Heart left ventricle (tissue), 13 donors: ENCODE results near the gene PGD.

Experiments
- POLR2A ChIP-seq, 2 donors: fragments of 450-650 bp; IDR thresholded peaks; one replicate each; pipeline ENCODE4 v1.6.1; 2017; ENCODE audit warnings: antibody characterized with exemption in 2 of 2, mild to moderate bottlenecking in 2 of 2, moderate library complexity in 2 of 2
- TF ChIP-seq, protein P1 (sequence below), 12 donors: fragments of 200-600 bp; sonication (generic) in 4 of 12; IDR thresholded peaks; one replicate each; pipeline versions ENCODE4 v1.5.0 to v1.8.0; 2018 to 2022; ENCODE audit warnings: antibody characterized with exemption in 12 of 12, mild to moderate bottlenecking in 5 of 12
- donor health status: ischemic (EF 13 %, LVEDD 7.1; RV severe dilation, severe dysfunction).
- donor health status: DM: no; HTN: yes; CAD: no.
- donor health status: DM: no; HTN: no; CAD: no.
- donor health status: ischemic (EF 25% LVEDD 6.9; RV normal size, moderate dysfunction).
- donor health status: ischemic (EF 25% LVEDD 5.7; RV mildly dilated, moderate dysfunction).
- donor health status: ischemic (EF 35%, LVEDD 5.7; RV mildly dilated, moderate dysfunction).
- donor health status: nonischemic (EF 11% LVEDD 7.7; RV severe dilation, severe dysfunction).
- donor health status: DM: yes; HTN: yes; CAD: no.
- donor health status: PGD.
- donor health status: ischemic (EF 29% LVEDD 5.4; RV normal size, mild dysfunction).
- donor health status: nonischemic (EF 23%, LVEDD 6.1; RV moderate dilation, normal function).

DNA sequence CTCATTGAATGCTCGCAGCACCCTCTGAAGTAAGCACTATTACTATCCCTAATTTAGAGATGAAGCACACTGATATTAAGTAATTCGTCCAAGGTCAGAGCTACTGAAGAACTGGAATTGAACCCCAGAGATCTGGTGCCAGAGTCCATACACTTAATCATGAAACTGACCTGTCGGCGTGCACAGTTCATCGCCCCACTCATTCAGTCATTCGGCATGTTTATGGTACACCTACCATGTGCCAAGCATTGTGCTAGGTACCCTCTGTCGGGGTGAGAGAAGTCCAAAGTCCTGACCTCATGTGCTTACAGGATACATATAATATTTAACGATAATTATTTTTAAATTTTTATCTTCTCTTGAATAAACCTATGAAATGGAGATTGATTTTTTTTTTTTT is 25.8 kb downstream of the PGD start:
- TF ChIP-seq, protein P1, sequence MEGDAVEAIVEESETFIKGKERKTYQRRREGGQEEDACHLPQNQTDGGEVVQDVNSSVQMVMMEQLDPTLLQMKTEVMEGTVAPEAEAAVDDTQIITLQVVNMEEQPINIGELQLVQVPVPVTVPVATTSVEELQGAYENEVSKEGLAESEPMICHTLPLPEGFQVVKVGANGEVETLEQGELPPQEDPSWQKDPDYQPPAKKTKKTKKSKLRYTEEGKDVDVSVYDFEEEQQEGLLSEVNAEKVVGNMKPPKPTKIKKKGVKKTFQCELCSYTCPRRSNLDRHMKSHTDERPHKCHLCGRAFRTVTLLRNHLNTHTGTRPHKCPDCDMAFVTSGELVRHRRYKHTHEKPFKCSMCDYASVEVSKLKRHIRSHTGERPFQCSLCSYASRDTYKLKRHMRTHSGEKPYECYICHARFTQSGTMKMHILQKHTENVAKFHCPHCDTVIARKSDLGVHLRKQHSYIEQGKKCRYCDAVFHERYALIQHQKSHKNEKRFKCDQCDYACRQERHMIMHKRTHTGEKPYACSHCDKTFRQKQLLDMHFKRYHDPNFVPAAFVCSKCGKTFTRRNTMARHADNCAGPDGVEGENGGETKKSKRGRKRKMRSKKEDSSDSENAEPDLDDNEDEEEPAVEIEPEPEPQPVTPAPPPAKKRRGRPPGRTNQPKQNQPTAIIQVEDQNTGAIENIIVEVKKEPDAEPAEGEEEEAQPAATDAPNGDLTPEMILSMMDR (IDR thresholded peaks at IDR 0.05), result no peak
- TF ChIP-seq POLR2A (IDR thresholded peaks at IDR 0.05), result no peak
